K562 (cell line): ENCODE measurements around the gene DYSF. TPM values are rescaled to one million over a fixed set of nuclear protein-coding genes. Genes with fewer than 3 reads are reported as not detected.

ENCODE experiments used
- ATAC-seq: fragments of 200-7000 bp; cut with Tn5 transposase; 3 replicates; pipeline ENCODE4 v1.9.1; 2020; ENCODE audit warnings: moderate library complexity
- BruUV-seq: library from RNA; stranded (reverse); fragments of 400-500 nt; replicated peaks from 2 replicates; lab custom pipeline; 2021; lab: Mats Ljungman, UMichigan
- CTCF ChIA-PET: fragments of 300-600 bp; formaldehyde crosslinking; extraction: SDS; loops from one replicate; lab custom pipeline; 2021; ENCODE audit warnings: low intra/inter-chr PET ratio; lab: Yijun Ruan, JAX
- POLR2A ChIA-PET: fragments of 300-600, 350-650 bp; sonication (Branson Sonifier 250); formaldehyde crosslinking; extraction: SDS; loops from one replicate; lab custom pipeline; 2021; ENCODE audit warnings: antibody characterized with exemption, inconsistent platforms; lab: Yijun Ruan, JAX
- DNase-seq, 4 experiments: peaks; one replicate each; pipeline versions ENCODE4 v3.0.0 to v3.0.0-alpha.2; 2011 to 2018; ENCODE audit warnings: low spot score in 3 of 4, mixed read lengths in 3 of 4; ENCODE audit errors: extremely low read depth in 1 of 4
- FAIRE-seq: peaks from 2 replicates; lab custom pipeline; 2011; peaks lifted over from hg19 to GRCh38; lab: Jason Lieb, UNC
- H2AFZ ChIP-seq: 2 replicates; pipeline ENCODE4 v1.6.0; 2011; ENCODE audit warnings: low read depth, low read length, control low read depth, inconsistent platforms
- H3K27ac ChIP-seq: fragments of 200-600 bp; 3 replicates; pipeline ENCODE4 v1.8.0; 2011; ENCODE audit warnings: low read depth, mild to moderate bottlenecking, control low read depth, inconsistent platforms, low read length, moderate library complexity, mixed read lengths; ENCODE audit errors: extremely low read depth
- H3K27me3 ChIP-seq, 2 experiments: fragments of 300-600 bp in 1 of 2; 2 replicates in 1 of 2; 3 replicates in 1 of 2; pipeline versions ENCODE4 v1.6.0 to v1.8.0; 2011; ENCODE audit warnings: inconsistent platforms in 2 of 2, low read length in 2 of 2, mild to moderate bottlenecking in 1 of 2, mixed read lengths in 1 of 2, moderate library complexity in 1 of 2; ENCODE audit not compliant: control insufficient read depth in 2 of 2, insufficient read depth in 2 of 2
- H3K36me3 ChIP-seq: fragments of 300-600 bp; 3 replicates; pipeline ENCODE4 v1.8.0; 2011; ENCODE audit warnings: mild to moderate bottlenecking, low read length, inconsistent platforms; ENCODE audit not compliant: control insufficient read depth, insufficient read depth
- H3K4me1 ChIP-seq, 2 experiments: fragments of 200-600 bp in 1 of 2; replicated peaks in 1 of 2; 2 replicates in 1 of 2; 3 replicates in 1 of 2; pipeline versions ENCODE4 v1.5.1 to v1.8.0; 2011; ENCODE audit warnings: inconsistent platforms in 2 of 2, low read length in 2 of 2, mild to moderate bottlenecking in 1 of 2, mixed read lengths in 1 of 2, moderate library complexity in 1 of 2; ENCODE audit not compliant: control insufficient read depth in 2 of 2, insufficient read depth in 2 of 2
- H3K4me2 ChIP-seq: 2 replicates; pipeline ENCODE4 v1.6.1; 2011; ENCODE audit warnings: low read length, control low read depth, inconsistent platforms, mixed read lengths; ENCODE audit not compliant: insufficient read depth
- H3K4me3 ChIP-seq: fragments of 200-600 bp; sonication (generic), shearing (Covaris generic); 2 replicates; pipeline ENCODE4 v1.5.1; 2016; ENCODE audit warnings: control low read depth, inconsistent platforms
- H3K79me2 ChIP-seq: fragments of 200-600 bp; 3 replicates; pipeline ENCODE4 v1.8.0; 2011; ENCODE audit warnings: low read length, inconsistent platforms; ENCODE audit not compliant: control insufficient read depth, insufficient read depth
- H3K9ac ChIP-seq, 2 experiments: 2 replicates each; pipeline versions ENCODE4 v1.6.0 to v1.6.1; 2011; ENCODE audit warnings: low read depth in 2 of 2, low read length in 2 of 2, control low read depth in 1 of 2, inconsistent platforms in 1 of 2, mild to moderate bottlenecking in 1 of 2, mixed read lengths in 1 of 2; ENCODE audit not compliant: insufficient read depth in 1 of 2
- H3K9me1 ChIP-seq: one replicate; pipeline ENCODE4 v1.6.0; 2011; ENCODE audit warnings: inconsistent platforms, mild to moderate bottlenecking, low read length, moderate library complexity; ENCODE audit not compliant: control insufficient read depth, insufficient read depth
- H3K9me3 ChIP-seq: replicated peaks from 2 replicates; pipeline ENCODE4 v1.5.1; 2011; ENCODE audit warnings: low read depth, low read length, inconsistent platforms; ENCODE audit not compliant: control insufficient read depth, insufficient read depth
- H4K20me1 ChIP-seq: replicated peaks from 2 replicates; pipeline ENCODE4 v1.6.1; 2011; ENCODE audit warnings: low read length, inconsistent platforms, mixed read lengths; ENCODE audit not compliant: control insufficient read depth, insufficient read depth
- ARHGAP35 ChIP-seq: fragments of 450-650 bp; IDR thresholded peaks from 2 replicates; pipeline ENCODE4 v1.6.1; 2018; ENCODE audit not compliant: partially characterized antibody
- MCM5 ChIP-seq: fragments of 450-650 bp; IDR thresholded peaks from 2 replicates; pipeline ENCODE4 v1.6.1; 2016; ENCODE audit warnings: low read depth
- MIER1 ChIP-seq: fragments of 450-650 bp; IDR thresholded peaks from 2 replicates; pipeline ENCODE4 v1.6.1; 2016; ENCODE audit warnings: antibody characterized with exemption, mild to moderate bottlenecking, low read depth
- NFE2L1 ChIP-seq: fragments of 450-650 bp; IDR thresholded peaks from 2 replicates; pipeline ENCODE4 v1.6.1; 2016; ENCODE audit warnings: missing genetic modification characterization, low read depth, mild to moderate bottlenecking, missing compliant biosample characterization, moderate library complexity, borderline replicate concordance
- POLR2B ChIP-seq: fragments of 450-650 bp; IDR thresholded peaks from 2 replicates; pipeline ENCODE4 v1.6.1; 2018; ENCODE audit warnings: low read depth; ENCODE audit not compliant: partially characterized antibody
- SMAD4 ChIP-seq: fragments of 250-450 bp; sonication (Bioruptor Pico); conservative IDR thresholded peaks from 2 replicates; pipeline ENCODE4 v1.8.0; 2021; ENCODE audit warnings: inconsistent platforms, mild to moderate bottlenecking, moderate library complexity
- WGBS: fragments of 100-300 bp; shearing (Covaris generic); methylation state at CpG from one replicate; pipeline ENCODE4 v1.1.6; 2016; ENCODE audit warnings: low coverage, mixed read lengths; ENCODE audit not compliant: insufficient coverage; ENCODE audit errors: missing lambda C conversion rate; 5-methylcytosine and 5-hydroxymethylcytosine counted together
- in situ Hi-C: fragments of 300-500 bp; cut with MboI; formaldehyde crosslinking; loops from 4 replicates; pipeline ENCODE4 v1.15.0; 2018; ENCODE audit warnings: inconsistent platforms, mixed read lengths
- intact Hi-C: fragments of 100-400 bp; cut with micrococcal nuclease; formaldehyde crosslinking; loops from 2 replicates; pipeline ENCODE4 v1.14.2; 2022
- polyA plus RNA-seq, 8 experiments: library from polyadenylated mRNA; depleted of rRNA in 4 of 8; stranded (reverse) in 5 of 8; unstranded in 3 of 8; fragments of >200 nt; fragmentation: Nextera tagmentation in 2 of 8; fragmentation: Illumina TruSeq in 1 of 8; extraction: Ambion mirVana in 2 of 8; extraction: Trizol in 1 of 8; gene quantifications; 2 replicates each; pipeline versions ENCODE4 v1.2.1 to v1.2.3, GENCODE V29; 2011 to 2014; ENCODE audit warnings: inconsistent platforms in 1 of 8, missing spikeins in 1 of 8
- total RNA-seq, 7 experiments: library from RNA; depleted of rRNA in 6 of 7; stranded (reverse); fragments of >200 nt in 6 of 7; fragmentation: Illumina TruSeq in 2 of 7; extraction: Trizol in 2 of 7; gene quantifications; 2 replicates each; pipeline versions ENCODE4 v1.2.1 to v1.2.3, GENCODE V29; 2011 to 2021; ENCODE audit warnings: low replicate concordance in 1 of 7
- TF ChIP-seq, protein P1 (sequence below): fragments of 450-650 bp; formaldehyde crosslinking; IDR thresholded peaks from 2 replicates; pipeline ENCODE4 v1.4.0; 2022; ENCODE audit warnings: missing genetic modification characterization
- TF ChIP-seq, protein P2 (sequence below): fragments of 250-450 bp; sonication (Bioruptor Pico); IDR thresholded peaks from 2 replicates; pipeline ENCODE4 v1.4.0; 2020; ENCODE audit warnings: mild to moderate bottlenecking, moderate library complexity
- TF ChIP-seq, protein P3 (sequence below): fragments of 450-650 bp; IDR thresholded peaks from 2 replicates; pipeline ENCODE4 v1.6.1; 2018; ENCODE audit warnings: mild to moderate bottlenecking, low read depth; ENCODE audit not compliant: partially characterized antibody

The DYSF gene
- total and polyA plus RNA-seq, 9 of the 15 experiments (the other 6 are each of a cell fraction or from before 2014, with no cell fraction given), result 0.01 to 0.80 (median 0.29) TPM

- no peak for ATAC-seq
- DNase-seq, result no peak
- Histone ChIP-seq H3K27ac (no peak overlapping the region), H3K4me1 (no peaks in the 10 kb centered on the region), H3K4me3 (no peak overlapping the region), H3K36me3 (no peaks in the 10 kb centered on the region), H3K9ac (no peak overlapping the region), H3K9me1 (no peaks in the 10 kb centered on the region), H3K79me2 (no peaks in the 10 kb centered on the region), H3K4me2 (no peak overlapping the region), H3K27me3 (peaks cover 0 to 64% of the 10 kb centered on the region in 2 experiments; a peak in 3 of 5 replicates), H3K9me3 (no peaks in the 10 kb centered on the region), H4K20me1 (no peaks in the 10 kb centered on the region), H2AFZ (no peak overlapping the region)
- 4% methylated on average over 3 of the region's 3 CpGs for WGBS
- POLR2A ChIA-PET, result no interaction called here
- no TSS peak for BruUV-seq
- CTCF ChIA-PET, result no interaction called here
- in situ Hi-C loops (no loop called here), intact Hi-C loops (no loop called here)
- FAIRE-seq, result no peak
- TF ChIP-seq, protein P1, sequence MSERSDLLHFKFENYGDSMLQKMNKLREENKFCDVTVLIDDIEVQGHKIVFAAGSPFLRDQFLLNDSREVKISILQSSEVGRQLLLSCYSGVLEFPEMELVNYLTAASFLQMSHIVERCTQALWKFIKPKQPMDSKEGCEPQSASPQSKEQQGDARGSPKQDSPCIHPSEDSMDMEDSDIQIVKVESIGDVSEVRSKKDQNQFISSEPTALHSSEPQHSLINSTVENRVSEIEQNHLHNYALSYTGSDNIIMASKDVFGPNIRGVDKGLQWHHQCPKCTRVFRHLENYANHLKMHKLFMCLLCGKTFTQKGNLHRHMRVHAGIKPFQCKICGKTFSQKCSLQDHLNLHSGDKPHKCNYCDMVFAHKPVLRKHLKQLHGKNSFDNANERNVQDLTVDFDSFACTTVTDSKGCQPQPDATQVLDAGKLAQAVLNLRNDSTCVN (CRISPR knock-in tag), result 0 out of 2 replicates have a peak, but pooled peaks have one; percentile 38
- no peak for TF ChIP-seq MIER1
Measured at GRCh38 chr2:71577209-71577608, 123.8 kb downstream of the DYSF start.

DNA sequence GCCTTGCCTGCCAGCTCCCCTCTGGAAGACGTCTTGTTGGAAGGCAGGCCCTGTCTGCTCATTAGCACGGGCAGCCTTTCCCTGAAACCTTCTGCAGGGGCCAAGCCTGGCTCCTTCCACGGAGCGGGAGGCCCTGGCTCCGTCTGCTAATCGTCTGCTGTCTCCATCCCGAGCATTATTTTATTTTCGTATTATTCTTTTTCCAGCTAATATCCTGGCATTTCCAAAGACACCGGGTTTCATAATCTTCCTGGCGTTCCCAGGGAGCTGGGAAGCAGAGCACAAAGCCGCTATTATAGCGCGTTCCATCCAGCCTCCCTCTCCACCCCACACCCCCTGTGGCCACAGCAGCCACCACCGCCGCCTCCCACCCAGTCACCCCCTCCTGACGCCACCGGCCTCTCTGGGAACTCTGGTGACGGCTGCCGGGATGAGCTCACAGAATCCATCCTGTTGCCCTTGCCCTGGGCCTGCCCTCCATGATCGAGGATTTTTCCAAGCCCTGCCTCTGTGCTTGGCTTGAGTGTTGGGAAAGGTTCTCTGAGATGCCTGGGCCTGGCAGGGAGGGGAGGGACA lies 125.5 kb downstream of the DYSF start:
- DNase-seq (no peak), ATAC-seq (no peak), FAIRE-seq (no peak)
- no peak overlapping the region for H3K4me2 ChIP-seq
- H2AFZ ChIP-seq, result no peak overlapping the region
- intact Hi-C loops, result no loop called here
- H3K9ac ChIP-seq, result no peak overlapping the region
- H3K4me1 ChIP-seq, result no peaks in the 10 kb centered on the region
- 0% methylated on average over 15 of the region's 20 CpGs for WGBS
- no peak overlapping the region for H3K4me3 ChIP-seq
- 0 out of 2 replicates have a peak, but pooled peaks cover 5% of the 10 kb centered on the region for H4K20me1 ChIP-seq
- H3K79me2 ChIP-seq, result no peaks in the 10 kb centered on the region
- peaks cover 0 to 64% of the 10 kb centered on the region in 2 experiments; a peak in 3 of 5 replicates for H3K27me3 ChIP-seq
- H3K9me1 ChIP-seq, result no peaks in the 10 kb centered on the region
- no peaks in the 10 kb centered on the region for H3K9me3 ChIP-seq
- ChIA-PET POLR2A (interaction anchor here (0.6 kb wide), 1 partner anchor 9 kb away, joined by 3 read pairs; no protein-coding TSS in a partner anchor), CTCF (no interaction called here)
- H3K36me3 ChIP-seq, result no peaks in the 10 kb centered on the region
- H3K27ac ChIP-seq, result no peak overlapping the region
- BruUV-seq, result no TSS peak
- in situ Hi-C loops, result no loop called here
- TF ChIP-seq, protein P2, sequence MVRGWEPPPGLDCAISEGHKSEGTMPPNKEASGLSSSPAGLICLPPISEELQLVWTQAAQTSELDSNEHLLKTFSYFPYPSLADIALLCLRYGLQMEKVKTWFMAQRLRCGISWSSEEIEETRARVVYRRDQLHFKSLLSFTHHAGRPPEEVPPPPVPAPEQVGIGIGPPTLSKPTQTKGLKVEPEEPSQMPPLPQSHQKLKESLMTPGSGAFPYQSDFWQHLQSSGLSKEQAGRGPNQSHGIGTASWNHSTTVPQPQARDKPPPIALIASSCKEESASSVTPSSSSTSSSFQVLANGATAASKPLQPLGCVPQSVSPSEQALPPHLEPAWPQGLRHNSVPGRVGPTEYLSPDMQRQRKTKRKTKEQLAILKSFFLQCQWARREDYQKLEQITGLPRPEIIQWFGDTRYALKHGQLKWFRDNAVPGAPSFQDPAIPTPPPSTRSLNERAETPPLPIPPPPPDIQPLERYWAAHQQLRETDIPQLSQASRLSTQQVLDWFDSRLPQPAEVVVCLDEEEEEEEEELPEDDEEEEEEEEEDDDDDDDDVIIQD (CRISPR knock-in tag), result no peak
- TF ChIP-seq, protein P1 (CRISPR knock-in tag), result no peak
- TF ChIP-seq SMAD4 (CRISPR knock-in tag), result no peak
- TF ChIP-seq NFE2L1 (tag), result no peak
- TF ChIP-seq, protein P3, sequence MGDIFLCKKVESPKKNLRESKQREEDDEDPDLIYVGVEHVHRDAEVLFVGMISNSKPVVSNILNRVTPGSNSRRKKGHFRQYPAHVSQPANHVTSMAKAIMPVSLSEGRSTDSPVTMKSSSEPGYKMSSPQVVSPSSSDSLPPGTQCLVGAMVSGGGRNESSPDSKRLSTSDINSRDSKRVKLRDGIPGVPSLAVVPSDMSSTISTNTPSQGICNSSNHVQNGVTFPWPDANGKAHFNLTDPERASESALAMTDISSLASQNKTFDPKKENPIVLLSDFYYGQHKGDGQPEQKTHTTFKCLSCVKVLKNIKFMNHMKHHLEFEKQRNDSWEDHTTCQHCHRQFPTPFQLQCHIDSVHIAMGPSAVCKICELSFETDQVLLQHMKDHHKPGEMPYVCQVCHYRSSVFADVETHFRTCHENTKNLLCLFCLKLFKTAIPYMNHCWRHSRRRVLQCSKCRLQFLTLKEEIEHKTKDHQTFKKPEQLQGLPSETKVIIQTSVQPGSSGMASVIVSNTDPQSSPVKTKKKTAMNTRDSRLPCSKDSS, result no peak
- no peak for TF ChIP-seq POLR2B
- TF ChIP-seq ARHGAP35, result no peak
- no peak for TF ChIP-seq MCM5
